AG04449 (cell line): ENCODE results near the gene CCDC201.
A peak's percentile ranks its signal among the peaks of the same experiment; 100 is the strongest.

ENCODE experiments used
- CTCF ChIA-PET: fragments of 350-600 bp; formaldehyde crosslinking; extraction: SDS; loops from one replicate; lab custom pipeline; 2021; ENCODE audit warnings: antibody characterized with exemption; lab: Yijun Ruan, JAX
- POLR2A ChIA-PET: fragments of 400-600, 350-600 bp; formaldehyde crosslinking; extraction: SDS; loops from one replicate; lab custom pipeline; 2020; ENCODE audit warnings: antibody characterized with exemption, inconsistent platforms; lab: Yijun Ruan, JAX
- DNase-seq: peaks from one replicate; pipeline ENCODE4 v3.0.0-alpha.2; 2010; ENCODE audit warnings: low read depth, low spot score
- H3K4me3 ChIP-seq: 2 replicates; pipeline ENCODE4 v1.5.1; 2011; ENCODE audit warnings: low read depth, mild to moderate bottlenecking, control low read depth, low read length
- TF ChIP-seq, protein P1 (sequence below): IDR thresholded peaks from one replicate; pipeline ENCODE4 v1.5.1; 2011; ENCODE audit warnings: mild to moderate bottlenecking, moderate library complexity, low read length, control low read depth, inconsistent platforms; ENCODE audit not compliant: insufficient read depth; ENCODE audit errors: missing control alignments

Gene CCDC201

DNA sequence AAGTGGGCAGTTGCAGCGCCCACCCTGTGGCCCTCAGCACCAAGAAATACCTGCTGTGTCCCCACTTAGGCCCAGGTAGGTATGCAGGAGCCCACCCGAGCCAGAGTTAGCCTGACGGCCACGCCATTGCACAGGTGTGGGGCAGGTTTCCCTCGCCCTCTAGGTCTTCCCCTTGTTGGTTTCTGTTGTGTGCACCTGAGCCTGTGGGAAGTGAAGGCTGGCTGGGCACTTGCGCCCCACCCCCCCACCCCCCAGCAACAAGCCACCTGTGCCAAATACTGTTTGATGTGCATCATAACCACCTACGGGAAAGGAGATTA is at the start of gene CCDC201:
Gene CCDC201, minus strand, starts transcription at position 48 of the 320 bp plus-strand sequence. CDS start 75 bp downstream, outside the sequence.
- POLR2A ChIA-PET, result no interaction called here
- no peak for DNase-seq
- CTCF ChIA-PET, result interaction anchor here (1.1 to 1.7 kb wide), 3 partner anchors 10 to 50 kb away, joined by 3 to 5 read pairs (median 3); no protein-coding TSS in a partner anchor
- no peak within 1 kb of the TSS for H3K4me3 ChIP-seq
- TF ChIP-seq, protein P1, sequence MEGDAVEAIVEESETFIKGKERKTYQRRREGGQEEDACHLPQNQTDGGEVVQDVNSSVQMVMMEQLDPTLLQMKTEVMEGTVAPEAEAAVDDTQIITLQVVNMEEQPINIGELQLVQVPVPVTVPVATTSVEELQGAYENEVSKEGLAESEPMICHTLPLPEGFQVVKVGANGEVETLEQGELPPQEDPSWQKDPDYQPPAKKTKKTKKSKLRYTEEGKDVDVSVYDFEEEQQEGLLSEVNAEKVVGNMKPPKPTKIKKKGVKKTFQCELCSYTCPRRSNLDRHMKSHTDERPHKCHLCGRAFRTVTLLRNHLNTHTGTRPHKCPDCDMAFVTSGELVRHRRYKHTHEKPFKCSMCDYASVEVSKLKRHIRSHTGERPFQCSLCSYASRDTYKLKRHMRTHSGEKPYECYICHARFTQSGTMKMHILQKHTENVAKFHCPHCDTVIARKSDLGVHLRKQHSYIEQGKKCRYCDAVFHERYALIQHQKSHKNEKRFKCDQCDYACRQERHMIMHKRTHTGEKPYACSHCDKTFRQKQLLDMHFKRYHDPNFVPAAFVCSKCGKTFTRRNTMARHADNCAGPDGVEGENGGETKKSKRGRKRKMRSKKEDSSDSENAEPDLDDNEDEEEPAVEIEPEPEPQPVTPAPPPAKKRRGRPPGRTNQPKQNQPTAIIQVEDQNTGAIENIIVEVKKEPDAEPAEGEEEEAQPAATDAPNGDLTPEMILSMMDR, result no peak

GRCh38 chr7:45921699-45922519 is 49.0 kb upstream of the CCDC201 start:
- ChIA-PET CTCF (interaction anchor here (0.6 to 12.5 kb wide), 140 partner anchors 9 to 1334 kb away, joined by 3 to 320 read pairs (median 5); partner anchors contain the start of gene CCDC201), POLR2A (interaction anchor here (0.6 to 2.0 kb wide), 8 partner anchors 33 to 1258 kb away, joined by 3 to 7 read pairs (median 4); no protein-coding TSS in a partner anchor)
- DNase-seq, result no peak
- peak overlapping the region; percentile 78 for H3K4me3 ChIP-seq
- TF ChIP-seq, protein P1, result peak; percentile 94

DNA sequence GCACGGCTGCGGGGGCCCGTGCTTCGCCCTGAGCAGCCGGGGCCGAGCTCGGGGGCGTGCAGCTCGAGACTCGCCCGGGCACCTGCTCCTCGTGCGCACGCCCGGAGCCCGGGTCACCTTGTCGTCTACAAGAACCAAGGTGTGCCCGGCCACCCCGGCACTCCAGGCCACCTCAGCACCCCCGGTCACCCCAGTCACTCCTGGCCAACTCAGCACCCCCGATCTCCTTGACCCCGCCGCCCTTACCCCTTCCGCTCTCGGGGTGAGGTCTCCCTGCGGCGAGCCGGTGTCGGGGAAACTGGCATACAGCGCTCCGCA is 48.5 kb upstream of the CCDC201 start:
- TF ChIP-seq, protein P1, result no peak
- DNase-seq, result no peak
- POLR2A ChIA-PET, result interaction anchor here (1.1 to 2.0 kb wide), 8 partner anchors 32 to 1258 kb away, joined by 3 to 7 read pairs (median 4); no protein-coding TSS in a partner anchor
- CTCF ChIA-PET, result interaction anchor here (1.0 to 12.5 kb wide), 38 partner anchors 21 to 1313 kb away, joined by 3 to 320 read pairs (median 10); no protein-coding TSS in a partner anchor
- peak overlapping the region; percentile 78 for H3K4me3 ChIP-seq

DNA sequence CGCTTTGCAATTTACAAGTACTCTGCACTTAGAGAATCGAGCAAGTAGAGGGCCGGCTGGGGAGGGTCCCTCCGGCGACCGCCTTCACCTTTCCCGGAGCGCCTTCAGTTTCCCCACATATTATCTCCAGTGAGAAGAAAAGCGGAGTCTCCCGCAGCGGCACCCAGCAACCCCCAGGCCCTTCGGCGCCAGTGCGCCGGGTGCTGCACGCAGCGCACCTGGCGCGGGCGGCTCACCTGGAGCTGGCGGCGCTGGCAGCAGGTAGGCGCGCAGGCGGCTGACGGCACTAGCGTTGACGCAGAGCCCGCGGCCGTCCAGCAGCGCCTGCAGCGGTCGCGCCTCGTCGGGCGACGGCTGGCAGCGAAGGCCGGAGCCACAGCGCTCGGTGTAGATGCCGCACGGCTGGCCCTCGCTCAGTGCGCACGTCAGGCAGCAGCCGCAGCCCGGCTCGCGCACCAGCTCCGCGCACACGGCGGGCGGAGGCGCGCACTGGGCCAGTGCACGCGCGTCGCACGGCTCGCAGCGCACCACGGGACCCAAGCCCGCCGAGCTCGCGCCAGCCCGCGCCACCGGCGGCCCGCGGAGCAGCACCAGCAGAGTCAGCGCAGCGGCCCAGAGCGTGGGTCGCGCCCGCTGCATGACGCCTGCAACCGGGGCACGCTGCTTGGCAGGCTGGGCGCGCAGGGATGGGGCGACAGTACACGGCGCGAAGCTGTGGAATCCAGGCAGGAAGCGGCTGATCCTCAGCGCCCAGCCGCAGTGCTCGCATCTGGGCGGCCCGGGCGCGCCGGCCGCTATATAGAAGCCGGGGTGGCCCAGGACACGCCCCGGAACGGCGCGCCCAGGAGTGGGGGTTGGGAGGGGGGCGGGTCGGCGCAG is 47.9 kb upstream of the CCDC201 start, which contains the start of gene IGFBP3:
Gene IGFBP3, minus strand, starts transcription at position 771 of the 879 bp plus-strand sequence. Its CDS starts 132 bp downstream, at position 639.
- ChIA-PET POLR2A (interaction anchor here (0.6 to 2.0 kb wide), 11 partner anchors 32 to 1302 kb away, joined by 3 to 7 read pairs (median 4); no protein-coding TSS in a partner anchor), CTCF (interaction anchor here (0.7 to 12.5 kb wide), 31 partner anchors 12 to 1333 kb away, joined by 3 to 320 read pairs (median 10); no protein-coding TSS in a partner anchor)
- TF ChIP-seq, protein P1, result no peak
- DNase-seq, result no peak
- H3K4me3 ChIP-seq, result peak within 1 kb of the TSS; percentile 78

DNA sequence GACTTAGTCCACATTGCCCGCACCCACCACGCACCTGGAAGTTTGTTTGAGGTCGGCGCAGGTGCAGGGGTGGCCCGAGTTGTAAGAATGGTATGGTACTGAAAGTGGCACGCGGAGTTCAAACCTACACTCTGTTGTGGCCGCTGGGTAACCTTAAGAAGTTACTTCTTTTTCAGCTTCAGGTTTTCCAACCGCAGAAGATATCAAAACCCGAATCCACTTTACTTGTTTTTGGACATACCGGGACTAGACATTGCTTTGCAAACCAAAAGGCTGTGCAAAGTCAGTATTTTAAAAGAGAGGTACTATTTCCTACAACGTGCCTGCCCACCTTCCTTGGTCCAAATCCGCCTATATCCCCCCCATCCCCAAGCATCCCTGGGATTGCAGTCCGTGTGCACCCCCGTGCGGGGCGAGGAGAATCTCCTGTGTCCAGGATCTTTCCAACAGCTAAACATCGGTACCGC is 47.1 kb upstream of the CCDC201 start:
- no peak for DNase-seq
- TF ChIP-seq, protein P1, result no peak
- POLR2A ChIA-PET, result interaction anchor here (0.6 to 2.0 kb wide), 7 partner anchors 56 to 1303 kb away, joined by 3 to 7 read pairs (median 4); no protein-coding TSS in a partner anchor

More for the DNA sequence above, 47.1 kb upstream of the CCDC201 start:
- peak overlapping the region; percentile 78 for H3K4me3 ChIP-seq
- CTCF ChIA-PET, result interaction anchor here (0.7 to 12.5 kb wide), 10 partner anchors 11 to 1334 kb away, joined by 3 to 320 read pairs (median 30); no protein-coding TSS in a partner anchor
